ENCODE measurements around the gene COL8A2.

Gene COL8A2

GRCh38 chr1:36109041-36109679 is 15.9 kb downstream of the COL8A2 start:
- DNase-seq, result peak; percentile 35

- no peak for DNase-seq
These were observed 16.7 kb downstream of the COL8A2 start for GRCh38 chr1:36108314-36108713.

- no peak for DNase-seq
These were observed 17.6 kb downstream of the COL8A2 start for GRCh38 chr1:36107394-36107793.

- no peak for DNase-seq
These were observed 18.8 kb downstream of the COL8A2 start for GRCh38 chr1:36106269-36106668.

- no peak for DNase-seq
These were observed 23.5 kb downstream of the COL8A2 start for GRCh38 chr1:36101546-36101945.

- no peak for DNase-seq
These were observed 24.6 kb downstream of the COL8A2 start for GRCh38 chr1:36100376-36100775.

DNA sequence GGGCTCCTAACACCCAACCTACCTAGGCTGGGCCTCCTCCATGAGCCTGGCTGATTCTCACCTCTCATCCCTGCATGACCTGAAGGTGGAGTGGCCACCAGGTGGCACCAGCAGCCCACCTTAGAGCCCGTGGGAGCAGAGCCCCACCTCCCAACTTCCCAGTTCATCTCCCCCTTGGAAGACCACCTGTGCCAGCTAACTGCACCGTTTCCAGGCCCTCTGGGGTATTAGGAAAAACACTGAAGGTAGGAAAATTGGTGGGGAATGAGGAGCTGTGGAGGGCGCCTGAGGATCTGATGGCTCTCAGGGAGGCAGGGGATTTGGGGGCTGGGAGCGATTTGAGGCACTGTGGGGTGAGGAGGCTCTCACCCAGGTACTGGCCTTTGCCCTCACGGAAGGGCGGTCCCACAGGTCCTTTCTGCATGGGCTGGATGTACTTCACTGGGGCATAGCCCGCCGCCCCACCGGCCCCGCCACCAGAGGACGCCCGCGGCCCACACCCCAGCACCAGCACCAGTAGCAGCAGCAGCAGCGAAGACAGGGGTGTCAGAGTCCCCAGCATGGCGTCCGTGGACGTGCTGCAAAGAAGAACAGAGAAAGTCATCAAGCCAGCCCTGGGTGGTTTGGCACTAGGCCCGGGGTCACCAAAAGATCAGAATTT is 25.2 kb downstream of the COL8A2 start:
- peak; percentile 57 for DNase-seq

DNA sequence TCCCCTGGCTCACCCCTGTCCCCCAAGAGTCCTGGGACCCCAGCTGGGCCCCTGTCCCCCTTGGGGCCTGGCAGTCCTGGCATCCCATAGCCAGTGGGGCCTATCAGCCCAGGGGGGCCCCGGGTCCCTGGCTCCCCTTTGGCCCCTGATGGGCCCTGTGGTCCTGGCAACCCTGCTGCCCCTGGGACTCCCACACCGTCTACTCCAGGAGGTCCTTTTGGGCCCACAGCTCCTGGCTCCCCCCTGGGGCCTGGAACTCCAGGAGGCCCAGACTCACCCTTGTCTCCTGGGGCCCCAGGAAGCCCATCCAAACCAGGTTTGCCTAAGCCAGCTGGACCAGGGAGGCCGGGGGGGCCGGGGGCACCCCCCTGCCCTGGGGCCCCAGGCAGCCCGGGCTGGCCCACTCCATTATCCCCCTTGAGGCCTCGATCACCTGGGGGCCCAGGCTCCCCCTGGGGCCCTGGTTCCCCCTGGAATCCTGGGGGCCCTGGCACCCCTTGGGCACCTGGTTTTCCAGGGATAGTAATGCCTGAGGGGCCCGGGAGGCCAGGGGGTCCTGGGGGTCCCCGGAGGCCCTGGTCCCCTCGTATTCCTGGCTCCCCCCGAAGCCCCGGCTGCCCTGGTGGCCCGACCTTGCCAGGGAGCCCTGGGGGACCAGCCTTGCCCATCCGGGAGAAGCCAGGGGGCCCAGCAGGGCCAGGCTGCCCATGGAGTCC is 26.2 kb downstream of the COL8A2 start:
- DNase-seq, result no peak

- DNase-seq, result no peak
These were observed 27.1 kb downstream of the COL8A2 start for GRCh38 chr1:36097693-36098585.

GRCh38 chr1:36096500-36097432 is 28.3 kb downstream of the COL8A2 start:
- no peak for DNase-seq

DNA sequence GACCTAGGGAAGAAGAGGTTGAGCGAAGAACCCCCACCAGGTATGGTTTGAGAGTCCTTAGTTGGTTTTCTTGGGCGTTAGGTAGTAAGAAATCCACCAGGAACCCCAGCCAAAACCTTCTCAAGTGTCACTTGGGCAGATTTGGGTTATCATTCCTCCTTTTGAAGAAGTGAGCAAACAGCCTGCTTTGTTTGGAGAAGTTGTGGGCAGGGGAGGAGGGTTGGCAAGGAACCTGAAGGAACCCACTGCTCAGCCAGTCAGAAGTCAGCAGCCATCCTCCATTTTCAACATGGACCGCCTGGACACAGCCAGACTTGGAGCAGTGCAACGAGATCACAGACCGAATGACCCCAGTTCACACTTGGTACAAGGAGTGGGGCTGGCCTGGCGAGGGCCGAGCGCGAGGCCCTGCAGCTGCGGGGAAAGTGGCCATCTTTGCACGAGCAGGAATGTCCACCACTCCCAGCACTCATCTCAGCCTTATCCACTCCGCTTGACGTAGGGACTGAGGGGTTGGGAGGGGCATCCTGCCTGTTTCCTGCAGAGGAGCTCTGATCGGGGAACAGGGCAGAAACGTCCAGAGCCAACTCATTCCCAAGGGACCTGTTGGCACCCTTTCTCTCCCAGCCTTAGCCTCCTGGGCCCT is 29.1 kb downstream of the COL8A2 start:
- DNase-seq, result no peak

DNA sequence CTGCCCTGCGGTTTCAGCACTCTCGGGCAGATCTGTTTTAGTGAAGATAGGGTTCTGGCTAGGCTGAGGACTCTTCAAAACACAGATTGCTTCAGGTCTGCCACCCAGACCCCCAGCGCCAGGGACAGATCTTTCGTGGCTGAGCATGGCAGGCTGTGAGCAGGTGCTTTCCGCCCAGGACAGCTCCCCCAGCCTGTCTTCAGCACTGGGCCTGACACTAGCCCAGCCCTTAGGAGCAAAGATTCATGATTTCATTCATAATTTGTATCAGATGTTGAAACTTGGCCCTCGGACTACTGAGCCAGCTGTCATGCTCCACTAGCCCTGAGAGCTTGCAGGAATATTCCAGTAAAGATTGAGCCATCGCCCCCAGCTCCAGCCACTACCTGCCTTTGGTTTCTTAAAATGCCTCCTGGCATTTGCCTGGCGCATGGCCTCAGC is 30.4 kb downstream of the COL8A2 start:
- DNase-seq, result no peak

GRCh38 chr1:36093929-36094328 is 31.1 kb downstream of the COL8A2 start:
- DNase-seq, result no peak

GRCh38 chr1:36093226-36093625 is 31.8 kb downstream of the COL8A2 start:
- no peak for DNase-seq

GRCh38 chr1:36092798-36093185 is 32.2 kb downstream of the COL8A2 start:
- no peak for DNase-seq

GRCh38 chr1:36092166-36092797 is 32.7 kb downstream of the COL8A2 start:
- DNase-seq, result no peak

GRCh38 chr1:36091698-36092097 is 33.3 kb downstream of the COL8A2 start:
- DNase-seq, result no peak

- DNase-seq, result no peak
These were observed 33.9 kb downstream of the COL8A2 start for GRCh38 chr1:36091141-36091540.

- no peak for DNase-seq
These were observed 35.5 kb downstream of the COL8A2 start for GRCh38 chr1:36089393-36090121.

Data from activated effector memory CD4-positive, alpha-beta T cell treated with Interleukin-2 at 50 U/mL for 16 hours (primary cell).